ENCODE results near the gene SPINK4.

DNA sequence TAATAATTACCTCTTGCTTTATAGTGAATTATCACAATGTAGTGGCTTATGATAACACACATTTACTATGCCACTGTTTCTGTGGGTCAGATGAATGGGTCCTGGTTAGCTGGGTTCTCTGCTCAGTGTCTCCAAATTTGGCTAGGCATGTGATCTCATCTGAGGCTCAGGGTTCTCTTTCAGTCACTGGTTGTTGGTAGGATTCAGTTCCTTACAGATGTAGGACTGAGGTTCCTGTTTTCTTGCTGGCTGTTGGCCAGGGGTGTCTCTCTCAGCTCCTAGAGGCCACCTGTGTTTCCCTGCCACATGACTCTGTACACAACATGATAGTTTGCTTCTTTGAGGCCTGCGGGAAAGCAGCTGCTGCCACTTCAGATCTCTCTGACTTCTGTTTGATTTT is 57.5 kb downstream of the SPINK4 start:
- TF ChIP-seq, protein P1, sequence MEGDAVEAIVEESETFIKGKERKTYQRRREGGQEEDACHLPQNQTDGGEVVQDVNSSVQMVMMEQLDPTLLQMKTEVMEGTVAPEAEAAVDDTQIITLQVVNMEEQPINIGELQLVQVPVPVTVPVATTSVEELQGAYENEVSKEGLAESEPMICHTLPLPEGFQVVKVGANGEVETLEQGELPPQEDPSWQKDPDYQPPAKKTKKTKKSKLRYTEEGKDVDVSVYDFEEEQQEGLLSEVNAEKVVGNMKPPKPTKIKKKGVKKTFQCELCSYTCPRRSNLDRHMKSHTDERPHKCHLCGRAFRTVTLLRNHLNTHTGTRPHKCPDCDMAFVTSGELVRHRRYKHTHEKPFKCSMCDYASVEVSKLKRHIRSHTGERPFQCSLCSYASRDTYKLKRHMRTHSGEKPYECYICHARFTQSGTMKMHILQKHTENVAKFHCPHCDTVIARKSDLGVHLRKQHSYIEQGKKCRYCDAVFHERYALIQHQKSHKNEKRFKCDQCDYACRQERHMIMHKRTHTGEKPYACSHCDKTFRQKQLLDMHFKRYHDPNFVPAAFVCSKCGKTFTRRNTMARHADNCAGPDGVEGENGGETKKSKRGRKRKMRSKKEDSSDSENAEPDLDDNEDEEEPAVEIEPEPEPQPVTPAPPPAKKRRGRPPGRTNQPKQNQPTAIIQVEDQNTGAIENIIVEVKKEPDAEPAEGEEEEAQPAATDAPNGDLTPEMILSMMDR (IDR thresholded peaks at IDR 0.05 in 2 of 3, conservative IDR thresholded peaks at IDR 0.05 in 1 of 3; ENCODE audit: borderline replicate concordance in 1 of 3, insufficient read depth in 1 of 3, low read depth in 2 of 3, low read length in 2 of 3), result no peak
- TF ChIP-seq EZH2 (IDR thresholded peaks at IDR 0.05), result no peak
- TF ChIP-seq EGR1 (IDR thresholded peaks at IDR 0.05; ENCODE audit: low read depth), result no peak
- no peak for TF ChIP-seq REST (IDR thresholded peaks at IDR 0.05; ENCODE audit: low read depth)
- no peak for TF ChIP-seq POLR2AphosphoS5 (IDR thresholded peaks at IDR 0.05; ENCODE audit: low read depth, low read length)
- TF ChIP-seq SP1 (IDR thresholded peaks at IDR 0.05; ENCODE audit: low read depth), result no peak
- no peak for TF ChIP-seq POLR2A (IDR thresholded peaks at IDR 0.05; ENCODE audit: borderline replicate concordance, extremely low read depth, insufficient read depth, insufficient read length)
- TF ChIP-seq, protein P2, sequence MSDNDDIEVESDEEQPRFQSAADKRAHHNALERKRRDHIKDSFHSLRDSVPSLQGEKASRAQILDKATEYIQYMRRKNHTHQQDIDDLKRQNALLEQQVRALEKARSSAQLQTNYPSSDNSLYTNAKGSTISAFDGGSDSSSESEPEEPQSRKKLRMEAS (IDR thresholded peaks at IDR 0.05), result no peak
- TF ChIP-seq CEBPB (IDR thresholded peaks at IDR 0.05; ENCODE audit: low read depth), result no peak

Measured in HCT116 (cell line).